HepG2 (cell line): ENCODE results near the gene ADCYAP1R1. TPM values are rescaled to one million over a fixed set of nuclear protein-coding genes. Genes with fewer than 3 reads are reported as not detected.

ENCODE experiments used
- ATAC-seq: fragments of 200-7000 bp; cut with Tn5 transposase; 3 replicates; pipeline ENCODE4 v1.9.1; 2020; ENCODE audit warnings: mild to moderate bottlenecking, moderate library complexity
- BruUV-seq: library from RNA; stranded (reverse); fragments of 400-500 nt; replicated peaks from 2 replicates; lab custom pipeline; 2021; lab: Mats Ljungman, UMichigan
- CTCF ChIA-PET: fragments of 300-600 bp; formaldehyde crosslinking; extraction: SDS; loops from one replicate; lab custom pipeline; 2021; ENCODE audit warnings: low total read pairs, inconsistent platforms, low intra/inter-chr PET ratio; lab: Yijun Ruan, JAX
- POLR2A ChIA-PET: fragments of 350-600 bp; sonication (Branson Sonifier 250); formaldehyde crosslinking; loops from one replicate; lab custom pipeline; 2020; ENCODE audit warnings: antibody characterized with exemption, inconsistent platforms; lab: Yijun Ruan, JAX
- DNase-seq: peaks from one replicate; pipeline ENCODE4 v3.0.0-alpha.2; 2015; ENCODE audit warnings: low spot score
- FAIRE-seq: peaks from 3 replicates; lab custom pipeline; 2011; peaks lifted over from hg19 to GRCh38; lab: Jason Lieb, UNC
- H2AFZ ChIP-seq: one replicate; pipeline ENCODE4 v1.6.1; 2011; ENCODE audit warnings: low read length, inconsistent platforms
- H3K27ac ChIP-seq: fragments of 300-600 bp; 3 replicates; pipeline ENCODE4 v1.8.0; 2011; ENCODE audit warnings: mixed run types, mild to moderate bottlenecking, mixed read lengths, low read length, inconsistent platforms; ENCODE audit not compliant: insufficient read depth; ENCODE audit errors: extremely low read length
- H3K27me3 ChIP-seq, 2 experiments: fragments of 200-600 bp in 1 of 2; 2 replicates in 1 of 2; 3 replicates in 1 of 2; pipeline versions ENCODE4 v1.6.0 to v1.8.0; 2011; ENCODE audit warnings: low read length in 2 of 2, mild to moderate bottlenecking in 2 of 2, moderate library complexity in 2 of 2, inconsistent platforms in 1 of 2; ENCODE audit not compliant: insufficient read depth in 2 of 2, control insufficient read depth in 1 of 2
- H3K36me3 ChIP-seq, 2 experiments: fragments of 200-600 bp in 1 of 2; replicated peaks in 1 of 2; 2 replicates in 1 of 2; 3 replicates in 1 of 2; pipeline versions ENCODE4 v1.5.1 to v1.8.0; 2011; ENCODE audit warnings: low read length in 2 of 2, inconsistent platforms in 1 of 2; ENCODE audit not compliant: insufficient read depth in 2 of 2, control insufficient read depth in 1 of 2
- H3K4me1 ChIP-seq: 2 replicates; pipeline ENCODE4 v1.5.1; 2012; ENCODE audit warnings: low read length, inconsistent platforms; ENCODE audit not compliant: insufficient read depth
- H3K4me2 ChIP-seq: 2 replicates; pipeline ENCODE4 v1.6.0; 2011; ENCODE audit warnings: low read depth, low read length, inconsistent platforms
- H3K4me3 ChIP-seq, 3 experiments: fragments of 200-600 bp in 1 of 3; sonication (generic), shearing (Covaris generic) in 1 of 3; replicated peaks in 1 of 3; 2 replicates each; pipeline ENCODE4 v1.5.1; 2011 to 2016; ENCODE audit warnings: low read length in 3 of 3, inconsistent platforms in 2 of 3, low read depth in 2 of 3, mild to moderate bottlenecking in 2 of 3, control low read depth in 1 of 3, mixed read lengths in 1 of 3; ENCODE audit not compliant: insufficient read depth in 1 of 3
- H3K79me2 ChIP-seq: one replicate; pipeline ENCODE4 v1.6.1; 2011; ENCODE audit warnings: low read length, inconsistent platforms; ENCODE audit not compliant: insufficient read depth
- H3K9ac ChIP-seq: 2 replicates; pipeline ENCODE4 v1.6.0; 2011; ENCODE audit warnings: mild to moderate bottlenecking, low read depth, low read length, inconsistent platforms; ENCODE audit not compliant: insufficient read depth
- H3K9me3 ChIP-seq: 2 replicates; pipeline ENCODE4 v1.5.1; 2012; ENCODE audit warnings: mild to moderate bottlenecking, low read length
- H4K20me1 ChIP-seq: 2 replicates; pipeline ENCODE4 v1.6.0; 2011; ENCODE audit warnings: inconsistent platforms, mild to moderate bottlenecking, low read length, moderate library complexity; ENCODE audit not compliant: insufficient read depth
- CC2D1A ChIP-seq: sonication (generic); formaldehyde crosslinking; IDR thresholded peaks from 2 replicates; pipeline ENCODE4 v1.8.1; 2023; ENCODE audit warnings: mild to moderate bottlenecking, missing genetic modification reagents
- HDAC6 ChIP-seq: fragments of 200-600 bp; sonication (generic); IDR thresholded peaks from 2 replicates; pipeline ENCODE4 v1.7.0; 2017; ENCODE audit warnings: mild to moderate bottlenecking, antibody characterized with exemption, low read length, low read depth
- NFKB2 ChIP-seq: sonication (generic); formaldehyde crosslinking; IDR thresholded peaks from 2 replicates; pipeline ENCODE4 v1.4.0; 2020; ENCODE audit warnings: missing genetic modification reagents, borderline replicate concordance
- NFKBIZ ChIP-seq: IDR thresholded peaks from 2 replicates; pipeline ENCODE4 v1.6.1; 2018; ENCODE audit warnings: missing genetic modification reagents, missing compliant biosample characterization
- NKX3-1 ChIP-seq: sonication (generic); formaldehyde crosslinking; IDR thresholded peaks from 2 replicates; pipeline ENCODE4 v1.5.0; 2020; ENCODE audit warnings: missing genetic modification reagents
- NONO ChIP-seq, 2 experiments: fragments of 450-650 bp in 1 of 2; sonication (generic) in 1 of 2; formaldehyde crosslinking in 1 of 2; IDR thresholded peaks in 1 of 2; conservative IDR thresholded peaks in 1 of 2; 2 replicates each; pipeline versions ENCODE4 v1.6.1 to v1.8.0; 2017 to 2022; ENCODE audit warnings: mild to moderate bottlenecking in 1 of 2, missing genetic modification reagents in 1 of 2, moderate library complexity in 1 of 2
- ZFAT ChIP-seq: sonication (generic); formaldehyde crosslinking; conservative IDR thresholded peaks from 2 replicates; pipeline ENCODE4 v1.8.1; 2023; ENCODE audit warnings: missing genetic modification reagents, inconsistent platforms
- ZNF121 ChIP-seq: sonication (generic); formaldehyde crosslinking; IDR thresholded peaks from 2 replicates; pipeline ENCODE4 v1.5.0; 2020; ENCODE audit warnings: mild to moderate bottlenecking, missing genetic modification reagents
- ZNF24 ChIP-seq: fragments of 450-650 bp; IDR thresholded peaks from 2 replicates; pipeline ENCODE4 v1.6.1; 2017; ENCODE audit warnings: antibody characterized with exemption, mild to moderate bottlenecking
- ZNF441 ChIP-seq: sonication (generic); formaldehyde crosslinking; IDR thresholded peaks from 2 replicates; pipeline ENCODE4 v1.7.0; 2021; ENCODE audit warnings: missing genetic modification reagents, borderline replicate concordance
- WGBS: methylation state at CpG from one replicate; pipeline ENCODE4 v1.1.6; 2017; ENCODE audit warnings: low lambda C conversion rate; 5-methylcytosine and 5-hydroxymethylcytosine counted together
- in situ Hi-C: cut with HindIII; loops from 2 replicates; pipeline ENCODE4 v1.10.0; 2017; ENCODE audit warnings: low pct_unique_long_range_greater_than_20kb; ENCODE audit not compliant: extremely low pct_ligation_motif_present
- intact Hi-C: fragments of 100-400 bp; cut with micrococcal nuclease; formaldehyde crosslinking; loops from one replicate; pipeline ENCODE4 v1.10.0; 2022; ENCODE audit not compliant: unreplicated experiment
- polyA plus RNA-seq, 8 experiments: library from polyadenylated mRNA; depleted of rRNA in 3 of 8; stranded (reverse) in 7 of 8; unstranded in 1 of 8; fragments of >200 nt; fragmentation: Illumina TruSeq in 4 of 8; extraction: Trizol in 4 of 8; gene quantifications; 2 replicates each; pipeline versions ENCODE4 v1.2.1 to v1.2.3, GENCODE V29; 2011 to 2016; ENCODE audit warnings: low read depth in 4 of 8, missing spikeins in 1 of 8, mixed read lengths in 1 of 8; ENCODE audit not compliant: insufficient read depth in 1 of 8
- total RNA-seq, 5 experiments: library from RNA; depleted of rRNA; stranded (reverse); fragments of >200 nt; fragmentation: Illumina TruSeq; extraction: Trizol; gene quantifications; 2 replicates each; pipeline ENCODE4 v1.2.3, GENCODE V29; 2016; ENCODE audit warnings: low read depth in 1 of 5
- TF ChIP-seq, protein P1 (sequence below): sonication (generic); formaldehyde crosslinking; IDR thresholded peaks from one replicate; pipeline ENCODE4 v1.5.1; 2020; ENCODE audit warnings: mild to moderate bottlenecking, missing genetic modification reagents; ENCODE audit errors: not compliant biosample characterization
- TF ChIP-seq, protein P2 (sequence below): sonication (generic); formaldehyde crosslinking; IDR thresholded peaks from 2 replicates; pipeline ENCODE4 v1.8.0; 2022; ENCODE audit warnings: low read depth, missing genetic modification reagents
- TF ChIP-seq, protein P3 (sequence below): sonication (generic); formaldehyde crosslinking; IDR thresholded peaks from 2 replicates; pipeline ENCODE4 v1.4.0; 2020; ENCODE audit warnings: mild to moderate bottlenecking, missing genetic modification reagents

ADCYAP1R1 gene
- total and polyA plus RNA-seq, 2 of the 13 experiments (the other 11 are each of a cell fraction or from before 2014, with no cell fraction given): not detected

DNA sequence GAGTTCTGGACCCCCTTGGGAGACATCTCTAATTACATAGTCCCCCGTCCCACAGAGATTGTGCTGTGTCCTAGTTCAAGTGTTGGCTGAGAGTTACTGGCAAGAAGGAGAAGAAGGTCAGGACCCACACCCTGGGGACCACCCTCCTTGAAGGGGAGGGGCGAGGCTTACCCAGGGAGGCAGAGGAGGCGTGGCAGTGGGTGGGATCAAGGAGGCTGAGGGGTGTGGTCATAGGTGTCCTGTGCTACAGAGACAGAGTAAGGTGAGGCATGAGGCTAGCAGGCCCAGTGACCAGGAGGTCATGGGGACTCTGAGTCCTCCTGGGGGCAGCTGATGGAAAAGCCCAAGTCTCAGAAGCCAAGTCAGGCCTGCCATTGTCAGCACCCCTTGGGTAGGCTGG is 29.4 kb upstream of the ADCYAP1R1 start (continued):
- TF ChIP-seq, protein P1, sequence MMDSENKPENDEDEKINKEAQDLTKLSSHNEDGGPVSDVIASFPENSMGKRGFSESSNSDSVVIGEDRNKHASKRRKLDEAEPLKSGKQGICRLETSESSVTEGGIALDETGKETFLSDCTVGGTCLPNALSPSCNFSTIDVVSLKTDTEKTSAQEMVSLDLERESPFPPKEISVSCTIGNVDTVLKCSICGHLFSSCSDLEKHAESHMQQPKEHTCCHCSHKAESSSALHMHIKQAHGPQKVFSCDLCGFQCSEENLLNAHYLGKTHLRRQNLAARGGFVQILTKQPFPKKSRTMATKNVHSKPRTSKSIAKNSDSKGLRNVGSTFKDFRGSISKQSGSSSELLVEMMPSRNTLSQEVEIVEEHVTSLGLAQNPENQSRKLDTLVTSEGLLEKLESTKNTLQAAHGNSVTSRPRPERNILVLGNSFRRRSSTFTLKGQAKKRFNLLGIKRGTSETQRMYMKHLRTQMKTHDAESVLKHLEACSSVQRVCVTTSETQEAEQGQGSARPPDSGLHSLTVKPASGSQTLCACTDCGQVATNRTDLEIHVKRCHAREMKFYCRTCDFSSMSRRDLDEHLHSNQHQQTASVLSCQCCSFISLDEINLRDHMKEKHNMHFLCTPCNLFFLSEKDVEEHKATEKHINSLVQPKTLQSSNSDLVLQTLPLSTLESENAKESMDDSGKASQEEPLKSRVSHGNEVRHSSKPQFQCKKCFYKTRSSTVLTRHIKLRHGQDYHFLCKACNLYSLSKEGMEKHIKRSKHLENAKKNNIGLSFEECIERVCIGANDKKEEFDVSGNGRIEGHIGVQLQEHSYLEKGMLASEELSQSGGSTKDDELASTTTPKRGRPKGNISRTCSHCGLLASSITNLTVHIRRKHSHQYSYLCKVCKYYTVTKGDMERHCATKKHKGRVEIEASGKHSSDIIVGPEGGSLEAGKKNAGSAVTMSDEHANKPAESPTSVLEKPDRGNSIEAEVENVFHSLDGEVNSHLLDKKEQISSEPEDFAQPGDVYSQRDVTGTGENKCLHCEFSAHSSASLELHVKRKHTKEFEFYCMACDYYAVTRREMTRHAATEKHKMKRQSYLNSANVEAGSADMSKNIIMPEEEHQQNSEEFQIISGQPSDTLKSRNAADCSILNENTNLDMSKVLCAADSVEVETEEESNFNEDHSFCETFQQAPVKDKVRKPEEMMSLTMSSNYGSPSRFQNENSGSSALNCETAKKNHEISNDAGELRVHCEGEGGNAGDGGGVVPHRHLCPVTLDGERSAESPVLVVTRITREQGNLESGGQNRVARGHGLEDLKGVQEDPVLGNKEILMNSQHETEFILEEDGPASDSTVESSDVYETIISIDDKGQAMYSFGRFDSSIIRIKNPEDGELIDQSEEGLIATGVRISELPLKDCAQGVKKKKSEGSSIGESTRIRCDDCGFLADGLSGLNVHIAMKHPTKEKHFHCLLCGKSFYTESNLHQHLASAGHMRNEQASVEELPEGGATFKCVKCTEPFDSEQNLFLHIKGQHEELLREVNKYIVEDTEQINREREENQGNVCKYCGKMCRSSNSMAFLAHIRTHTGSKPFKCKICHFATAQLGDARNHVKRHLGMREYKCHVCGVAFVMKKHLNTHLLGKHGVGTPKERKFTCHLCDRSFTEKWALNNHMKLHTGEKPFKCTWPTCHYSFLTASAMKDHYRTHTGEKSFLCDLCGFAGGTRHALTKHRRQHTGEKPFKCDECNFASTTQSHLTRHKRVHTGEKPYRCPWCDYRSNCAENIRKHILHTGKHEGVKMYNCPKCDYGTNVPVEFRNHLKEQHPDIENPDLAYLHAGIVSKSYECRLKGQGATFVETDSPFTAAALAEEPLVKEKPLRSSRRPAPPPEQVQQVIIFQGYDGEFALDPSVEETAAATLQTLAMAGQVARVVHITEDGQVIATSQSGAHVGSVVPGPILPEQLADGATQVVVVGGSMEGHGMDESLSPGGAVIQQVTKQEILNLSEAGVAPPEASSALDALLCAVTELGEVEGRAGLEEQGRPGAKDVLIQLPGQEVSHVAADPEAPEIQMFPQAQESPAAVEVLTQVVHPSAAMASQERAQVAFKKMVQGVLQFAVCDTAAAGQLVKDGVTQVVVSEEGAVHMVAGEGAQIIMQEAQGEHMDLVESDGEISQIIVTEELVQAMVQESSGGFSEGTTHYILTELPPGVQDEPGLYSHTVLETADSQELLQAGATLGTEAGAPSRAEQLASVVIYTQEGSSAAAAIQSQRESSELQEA (CRISPR knock-in tag): no peak

DNA sequence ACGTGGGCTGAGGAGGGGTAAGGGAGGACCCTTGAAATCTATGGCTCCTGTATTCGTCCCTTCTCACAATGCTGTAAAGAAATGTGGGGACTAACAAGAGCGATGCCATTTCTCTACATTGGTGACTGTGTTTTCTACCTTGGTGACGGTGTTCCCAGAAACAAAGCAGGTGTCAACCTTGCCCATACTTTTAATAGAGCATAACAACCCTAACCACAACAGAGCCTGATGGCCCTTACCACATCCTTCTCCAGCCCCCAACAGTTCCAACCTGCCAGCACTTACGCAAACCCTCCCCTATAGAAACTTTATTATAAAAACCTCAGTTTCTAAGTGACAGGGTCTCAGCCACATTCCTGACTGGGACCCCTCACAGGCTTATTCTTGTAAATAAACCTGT is 28.2 kb upstream of the ADCYAP1R1 start:
- FAIRE-seq (no peak), DNase-seq (no peak), ATAC-seq (no peak)
- no peaks in the 10 kb centered on the region for H3K9me3 ChIP-seq
- no peak overlapping the region for H3K4me3 ChIP-seq
- H3K27me3 ChIP-seq: peaks cover 2 to 18% of the 10 kb centered on the region in 2 experiments; a peak in 4 of 5 replicates
- H2AFZ ChIP-seq: no peak overlapping the region
- H3K27ac ChIP-seq: no peak overlapping the region
- in situ Hi-C loops: no loop called here
- no peak overlapping the region for H3K9ac ChIP-seq
- ChIA-PET POLR2A (no interaction called here), CTCF (no interaction called here)
- no peak overlapping the region for H3K4me2 ChIP-seq
- BruUV-seq: no TSS peak
- no peaks in the 10 kb centered on the region for H4K20me1 ChIP-seq
- intact Hi-C loops: no loop called here
- no peaks in the 10 kb centered on the region for H3K79me2 ChIP-seq
- 0% methylated on average over 4 of the region's 5 CpGs for WGBS
- no peaks in the 10 kb centered on the region for H3K4me1 ChIP-seq
- no peaks in the 10 kb centered on the region for H3K36me3 ChIP-seq
- TF ChIP-seq, protein P2, sequence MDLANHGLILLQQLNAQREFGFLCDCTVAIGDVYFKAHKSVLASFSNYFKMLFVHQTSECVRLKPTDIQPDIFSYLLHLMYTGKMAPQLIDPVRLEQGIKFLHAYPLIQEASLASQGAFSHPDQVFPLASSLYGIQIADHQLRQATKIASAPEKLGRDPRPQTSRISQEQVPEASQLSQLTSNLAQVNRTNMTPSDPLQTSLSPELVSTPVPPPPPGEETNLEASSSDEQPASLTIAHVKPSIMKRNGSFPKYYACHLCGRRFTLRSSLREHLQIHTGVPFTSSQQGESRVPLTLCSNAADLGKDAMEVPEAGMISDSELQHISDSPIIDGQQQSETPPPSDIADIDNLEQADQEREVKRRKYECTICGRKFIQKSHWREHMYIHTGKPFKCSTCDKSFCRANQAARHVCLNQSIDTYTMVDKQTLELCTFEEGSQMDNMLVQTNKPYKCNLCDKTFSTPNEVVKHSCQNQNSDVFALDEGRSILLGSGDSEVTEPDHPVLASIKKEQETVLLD (CRISPR knock-in tag): no peak
- TF ChIP-seq ZNF441 (no peak), ZNF24 (no peak), CC2D1A (no peak), ZFAT (CRISPR knock-in tag) (no peak), HDAC6 (no peak), NFKBIZ (CRISPR knock-in tag) (no peak), NKX3-1 (CRISPR knock-in tag) (no peak), NFKB2 (CRISPR knock-in tag) (no peak), ZNF121 (CRISPR knock-in tag) (no peak), NONO (IDR thresholded peaks at IDR 0.05) (no peak), NONO (CRISPR knock-in tag; conservative IDR thresholded peaks at IDR 0.05) (no peak)
- TF ChIP-seq, protein P3, sequence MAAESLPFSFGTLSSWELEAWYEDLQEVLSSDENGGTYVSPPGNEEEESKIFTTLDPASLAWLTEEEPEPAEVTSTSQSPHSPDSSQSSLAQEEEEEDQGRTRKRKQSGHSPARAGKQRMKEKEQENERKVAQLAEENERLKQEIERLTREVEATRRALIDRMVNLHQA (CRISPR knock-in tag): no peak
